GM19025 (cell line): ENCODE measurements around the gene REG3A.

Experiments used
- ATAC-seq: cut with Tn5 transposase; IDR thresholded peaks from one replicate; pipeline ENCODE4 v1.9.1; 2021; ENCODE audit warnings: mild to moderate bottlenecking, low read depth, moderate library complexity; ENCODE audit not compliant: unreplicated experiment

The REG3A gene

GRCh38 chr2:79159653-79160052 lies at the start of gene REG3A:
Gene REG3A (minus strand): TSS chr2:79159753. CDS start chr2:79159405, 348 bp downstream.
- ATAC-seq: no peak

GRCh38 chr2:79200762-79201161 lies 41.2 kb upstream of the REG3A start:
- ATAC-seq: no peak

- no peak for ATAC-seq
Observed at GRCh38 chr2:79191816-79192215, 32.3 kb upstream of the REG3A start.

- no peak for ATAC-seq
Observed at GRCh38 chr2:79191081-79191480, 31.5 kb upstream of the REG3A start.

- no peak for ATAC-seq
Observed at GRCh38 chr2:79189465-79189864, 29.9 kb upstream of the REG3A start.

- ATAC-seq: no peak
Observed at GRCh38 chr2:79181617-79182016, 22.1 kb upstream of the REG3A start.

GRCh38 chr2:79180092-79180491 lies 20.5 kb upstream of the REG3A start:
- ATAC-seq: no peak

GRCh38 chr2:79179036-79179435 lies 19.5 kb upstream of the REG3A start:
- no peak for ATAC-seq

GRCh38 chr2:79178076-79178674 lies 18.6 kb upstream of the REG3A start:
- ATAC-seq: no peak

- ATAC-seq: no peak
Observed at GRCh38 chr2:79171348-79171958, 11.9 kb upstream of the REG3A start.

- ATAC-seq: no peak
Observed at GRCh38 chr2:79162801-79163200, 3.2 kb upstream of the REG3A start.

GRCh38 chr2:79162132-79162531 lies 2.6 kb upstream of the REG3A start:
- ATAC-seq: no peak

GRCh38 chr2:79159030-79159429 lies 523 bp downstream of the REG3A start:
- no peak for ATAC-seq

- no peak for ATAC-seq
Observed at GRCh38 chr2:79155826-79156476, 3.6 kb downstream of the REG3A start.

- ATAC-seq: no peak
Observed at GRCh38 chr2:79139423-79139822, 20.1 kb downstream of the REG3A start.

- no peak for ATAC-seq
Observed at GRCh38 chr2:79138385-79138784, 21.2 kb downstream of the REG3A start.

- no peak for ATAC-seq
Observed at GRCh38 chr2:79131687-79132086, 27.9 kb downstream of the REG3A start.

- no peak for ATAC-seq
Observed at GRCh38 chr2:79129804-79130203, 29.7 kb downstream of the REG3A start.

- ATAC-seq: no peak
Observed at GRCh38 chr2:79129260-79129659, 30.3 kb downstream of the REG3A start.

- ATAC-seq: no peak
Observed at GRCh38 chr2:79128406-79128805, 31.1 kb downstream of the REG3A start.

GRCh38 chr2:79125721-79125985 lies 33.9 kb downstream of the REG3A start:
- ATAC-seq: no peak
